GM10266 (cell line): ENCODE data around the gene PDCL3.

Source experiments
- DNase-seq: peaks from one replicate; pipeline ENCODE4 v3.0.0; 2012; ENCODE audit errors: extremely low spot score
- TF ChIP-seq, protein P1 (sequence below): IDR thresholded peaks from 2 replicates; pipeline ENCODE4 v1.5.1; 2012; ENCODE audit warnings: mild to moderate bottlenecking, low read depth; ENCODE audit not compliant: control insufficient read depth, insufficient read depth; ENCODE audit errors: missing control alignments

The PDCL3 gene

GRCh38 chr2:100562613-100563406 lies at the start of gene PDCL3:
PDCL3 (plus strand) TSS chr2:100562993; CDS start chr2:100563068, 75 bp downstream.
- TF ChIP-seq, protein P1, sequence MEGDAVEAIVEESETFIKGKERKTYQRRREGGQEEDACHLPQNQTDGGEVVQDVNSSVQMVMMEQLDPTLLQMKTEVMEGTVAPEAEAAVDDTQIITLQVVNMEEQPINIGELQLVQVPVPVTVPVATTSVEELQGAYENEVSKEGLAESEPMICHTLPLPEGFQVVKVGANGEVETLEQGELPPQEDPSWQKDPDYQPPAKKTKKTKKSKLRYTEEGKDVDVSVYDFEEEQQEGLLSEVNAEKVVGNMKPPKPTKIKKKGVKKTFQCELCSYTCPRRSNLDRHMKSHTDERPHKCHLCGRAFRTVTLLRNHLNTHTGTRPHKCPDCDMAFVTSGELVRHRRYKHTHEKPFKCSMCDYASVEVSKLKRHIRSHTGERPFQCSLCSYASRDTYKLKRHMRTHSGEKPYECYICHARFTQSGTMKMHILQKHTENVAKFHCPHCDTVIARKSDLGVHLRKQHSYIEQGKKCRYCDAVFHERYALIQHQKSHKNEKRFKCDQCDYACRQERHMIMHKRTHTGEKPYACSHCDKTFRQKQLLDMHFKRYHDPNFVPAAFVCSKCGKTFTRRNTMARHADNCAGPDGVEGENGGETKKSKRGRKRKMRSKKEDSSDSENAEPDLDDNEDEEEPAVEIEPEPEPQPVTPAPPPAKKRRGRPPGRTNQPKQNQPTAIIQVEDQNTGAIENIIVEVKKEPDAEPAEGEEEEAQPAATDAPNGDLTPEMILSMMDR, result no peak
- DNase-seq, result peak; percentile 94

DNA sequence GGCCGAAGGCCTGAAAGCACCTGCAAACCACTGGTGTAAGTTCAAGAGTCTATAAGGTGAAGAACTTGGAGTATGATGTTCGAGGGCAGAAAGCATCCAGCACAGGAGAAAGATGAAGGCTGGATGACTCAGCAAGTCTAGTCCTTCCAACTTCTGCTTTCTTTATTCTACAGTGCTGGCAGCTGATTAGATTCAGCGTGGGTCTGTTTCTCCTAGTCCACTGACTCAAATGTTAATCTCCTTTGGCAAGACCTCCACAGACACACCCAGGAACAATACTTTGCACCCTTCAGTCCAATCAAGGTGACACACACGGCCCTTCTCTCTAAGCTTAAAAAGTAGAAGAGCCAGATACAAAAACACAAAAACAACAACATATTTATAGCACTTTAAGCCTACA lies 49.1 kb upstream of the PDCL3 start:
- no peak for DNase-seq
- TF ChIP-seq, protein P1, result no peak

DNA sequence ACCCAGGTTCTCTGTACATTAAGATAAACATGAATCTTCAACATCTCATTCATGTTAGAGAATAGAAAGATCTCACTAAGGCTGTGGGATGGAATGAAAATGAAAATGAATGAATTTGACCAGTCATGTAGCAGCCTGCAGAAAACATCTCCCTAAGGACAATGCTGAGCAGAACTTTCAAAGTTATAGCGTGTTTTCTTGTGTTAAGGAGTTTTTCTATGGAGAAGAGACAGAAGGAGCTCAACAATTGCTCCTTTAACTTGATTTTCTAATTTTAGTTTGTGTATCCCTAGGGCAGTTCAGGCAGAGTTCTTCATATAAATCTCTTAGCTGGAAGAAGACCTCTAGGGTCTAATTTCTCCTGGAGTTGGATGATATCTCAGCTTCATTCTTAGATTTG lies 45.2 kb upstream of the PDCL3 start:
- TF ChIP-seq, protein P1, result no peak
- no peak for DNase-seq

DNA sequence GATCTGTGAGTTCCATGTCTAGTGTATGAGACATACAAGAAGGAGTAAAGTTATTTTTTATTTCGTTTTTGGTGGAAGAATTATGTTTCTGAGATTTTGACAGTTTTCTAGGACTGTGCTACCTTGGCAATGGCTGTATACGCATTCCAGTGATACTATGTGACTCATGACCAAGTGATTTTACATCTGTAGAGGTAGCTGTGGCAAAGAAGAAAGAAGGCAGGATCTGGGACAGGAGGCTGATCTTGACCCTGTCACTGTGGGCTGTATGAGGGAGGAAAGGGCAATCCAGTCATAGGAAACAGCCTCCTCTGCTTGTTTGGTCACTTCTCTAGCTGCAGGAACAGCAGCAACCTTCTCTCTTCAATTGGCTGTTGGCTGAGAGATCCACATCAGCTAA lies 44.0 kb upstream of the PDCL3 start:
- no peak for DNase-seq
- TF ChIP-seq, protein P1, result no peak

DNA sequence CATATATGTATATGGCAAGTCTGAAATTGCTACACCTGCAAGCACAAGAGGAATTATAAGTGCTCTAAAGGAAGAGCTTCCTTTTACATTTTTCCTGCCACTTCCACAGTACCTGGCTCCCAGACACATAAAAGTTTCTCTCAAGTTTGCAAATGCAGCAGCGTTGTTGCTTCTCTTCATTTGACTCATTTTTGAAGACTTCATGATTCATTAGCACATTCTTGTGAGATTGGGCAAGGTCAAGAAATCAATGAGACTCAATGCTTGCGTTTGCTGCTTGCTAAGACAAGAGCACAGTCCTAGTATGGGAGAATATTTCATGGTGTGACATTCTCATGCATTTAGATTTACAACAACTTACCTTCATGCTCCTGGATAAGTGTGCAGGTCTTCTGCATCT lies 42.6 kb upstream of the PDCL3 start:
- TF ChIP-seq, protein P1, result no peak
- DNase-seq, result no peak

DNA sequence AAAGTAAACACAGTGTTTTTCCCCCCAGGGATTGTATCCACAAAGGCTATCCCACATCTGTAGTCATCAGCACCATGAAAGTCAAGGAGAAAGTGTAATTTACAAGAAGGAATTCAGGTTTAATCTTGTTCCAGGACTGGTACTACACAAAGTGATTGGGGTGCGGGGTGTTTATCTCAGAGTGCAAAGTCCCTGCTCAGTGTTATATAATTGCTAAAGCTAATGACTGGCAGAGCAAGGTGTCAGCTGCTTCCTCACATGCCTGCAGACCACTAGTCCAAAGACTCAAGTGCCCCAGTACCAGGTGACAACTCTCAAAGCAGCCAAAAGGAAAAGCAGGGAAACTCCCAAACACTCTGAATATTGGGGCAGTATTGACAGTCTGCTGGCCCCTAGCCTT lies 40.4 kb upstream of the PDCL3 start:
- TF ChIP-seq, protein P1, result no peak
- DNase-seq, result no peak

DNA sequence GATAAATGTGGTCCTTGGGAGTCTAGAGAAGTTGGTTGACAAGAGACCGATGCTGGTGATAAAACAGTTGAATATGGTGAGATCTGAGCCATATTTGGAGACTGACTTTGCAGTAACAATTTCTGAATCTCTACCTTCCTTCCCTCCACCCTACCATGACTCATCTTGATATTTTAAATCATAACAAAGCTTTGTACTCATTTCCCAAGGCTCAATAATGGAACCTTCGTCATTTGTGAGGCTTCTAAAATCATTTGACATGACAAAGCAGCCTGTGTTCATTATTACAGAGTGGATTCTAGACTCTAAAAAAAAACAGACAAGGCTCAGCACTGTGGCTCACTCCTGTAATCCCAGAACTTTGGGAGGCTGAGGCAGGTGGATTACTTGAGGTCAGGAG lies 38.5 kb upstream of the PDCL3 start:
- no peak for DNase-seq
- TF ChIP-seq, protein P1, result no peak
